ENCODE measurements around the gene CDC20. TPM values are rescaled to one million over a fixed set of nuclear protein-coding genes. Genes with fewer than 3 reads are reported as not detected.
A peak's percentile ranks its signal among the peaks of the same experiment; 100 is the strongest.

The CDC20 gene
- total RNA-seq, 1 experiment from 2014 or later: 204 TPM

DNA sequence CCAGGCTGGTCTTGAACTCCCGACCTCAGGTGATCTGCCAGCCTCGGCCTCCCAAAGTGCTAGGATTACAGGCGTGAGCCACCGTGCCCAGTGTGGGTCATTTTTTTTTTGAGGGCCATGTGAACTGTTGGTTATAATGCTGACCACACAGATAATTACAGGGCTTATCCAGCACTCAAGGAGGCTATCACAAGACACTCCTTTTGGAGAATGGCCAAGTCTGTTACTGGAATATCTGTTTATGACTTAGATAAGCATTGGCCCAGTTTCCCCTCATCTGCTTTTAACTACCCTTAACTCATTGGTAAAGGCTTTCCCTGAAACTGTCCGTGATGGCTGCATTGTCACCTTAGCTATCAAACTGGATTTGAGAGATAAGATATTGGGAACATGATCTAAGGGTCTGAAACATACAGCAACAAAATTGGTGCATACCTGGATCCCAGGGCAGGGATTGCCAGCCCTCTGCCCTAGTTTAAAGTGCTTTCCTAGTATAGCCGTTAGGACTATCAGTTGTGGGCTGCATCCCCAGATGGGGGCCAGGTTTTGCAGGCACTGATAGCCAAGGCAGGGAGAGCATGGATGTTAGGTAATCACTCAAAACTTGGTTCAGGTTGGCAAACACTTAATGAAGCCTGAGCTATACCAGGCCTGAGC is 46.6 kb downstream of the CDC20 start:
- no peaks in the 10 kb centered on the region for H3K27me3 Mint-ChIP-seq (ENCODE audit: insufficient read depth, unreplicated experiment)
- H3K36me3 Mint-ChIP-seq (ENCODE audit: insufficient read depth, unreplicated experiment): peaks cover 72% of the 10 kb centered on the region
- ChIA-PET CTCF (interaction anchor here (0.7 to 2.6 kb wide), 2 partner anchors 137 to 179 kb away, joined by 4 to 9 read pairs; no protein-coding TSS in a partner anchor), POLR2A (interaction anchor here (1.4 kb wide), 1 partner anchor 14 kb away, joined by 3 read pairs; no protein-coding TSS in a partner anchor)
- no peaks in the 10 kb centered on the region for H3K9me3 Mint-ChIP-seq (ENCODE audit: unreplicated experiment)
- H3K4me1 Mint-ChIP-seq (ENCODE audit: insufficient read depth, unreplicated experiment): peaks cover 12% of the 10 kb centered on the region
- intact Hi-C loops (cut with micrococcal nuclease): no loop called here
- H3K27ac Mint-ChIP-seq (ENCODE audit: low read depth, unreplicated experiment): no peak overlapping the region
- H3K4me3 Mint-ChIP-seq (ENCODE audit: unreplicated experiment): no peak overlapping the region
- BruUV-seq (replicated peaks): no TSS peak
- DNase-seq (ENCODE audit: unreplicated experiment): no peak
- TF ChIP-seq, protein P1, sequence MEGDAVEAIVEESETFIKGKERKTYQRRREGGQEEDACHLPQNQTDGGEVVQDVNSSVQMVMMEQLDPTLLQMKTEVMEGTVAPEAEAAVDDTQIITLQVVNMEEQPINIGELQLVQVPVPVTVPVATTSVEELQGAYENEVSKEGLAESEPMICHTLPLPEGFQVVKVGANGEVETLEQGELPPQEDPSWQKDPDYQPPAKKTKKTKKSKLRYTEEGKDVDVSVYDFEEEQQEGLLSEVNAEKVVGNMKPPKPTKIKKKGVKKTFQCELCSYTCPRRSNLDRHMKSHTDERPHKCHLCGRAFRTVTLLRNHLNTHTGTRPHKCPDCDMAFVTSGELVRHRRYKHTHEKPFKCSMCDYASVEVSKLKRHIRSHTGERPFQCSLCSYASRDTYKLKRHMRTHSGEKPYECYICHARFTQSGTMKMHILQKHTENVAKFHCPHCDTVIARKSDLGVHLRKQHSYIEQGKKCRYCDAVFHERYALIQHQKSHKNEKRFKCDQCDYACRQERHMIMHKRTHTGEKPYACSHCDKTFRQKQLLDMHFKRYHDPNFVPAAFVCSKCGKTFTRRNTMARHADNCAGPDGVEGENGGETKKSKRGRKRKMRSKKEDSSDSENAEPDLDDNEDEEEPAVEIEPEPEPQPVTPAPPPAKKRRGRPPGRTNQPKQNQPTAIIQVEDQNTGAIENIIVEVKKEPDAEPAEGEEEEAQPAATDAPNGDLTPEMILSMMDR (IDR thresholded peaks at IDR 0.05; ENCODE audit: unreplicated experiment): no peak

GRCh38 chr1:43405876-43406234 is 47.1 kb downstream of the CDC20 start:
- DNase-seq (ENCODE audit: unreplicated experiment): no peak
- Mint-ChIP-seq H3K27me3 (ENCODE audit: insufficient read depth, unreplicated experiment) (no peaks in the 10 kb centered on the region), H3K36me3 (ENCODE audit: insufficient read depth, unreplicated experiment) (peaks cover 77% of the 10 kb centered on the region), H3K4me1 (ENCODE audit: insufficient read depth, unreplicated experiment) (peaks cover 12% of the 10 kb centered on the region), H3K9me3 (ENCODE audit: unreplicated experiment) (no peaks in the 10 kb centered on the region), H3K4me3 (ENCODE audit: unreplicated experiment) (no peak overlapping the region), H3K27ac (ENCODE audit: low read depth, unreplicated experiment) (no peak overlapping the region)
- ChIA-PET CTCF (interaction anchor here (0.6 to 2.6 kb wide), 3 partner anchors 29 to 179 kb away, joined by 3 to 9 read pairs (median 4); no protein-coding TSS in a partner anchor), POLR2A (interaction anchor here (0.7 to 1.4 kb wide), 2 partner anchors 15 to 60 kb away, joined by 3 to 5 read pairs; no protein-coding TSS in a partner anchor)
- no TSS peak for BruUV-seq (replicated peaks)
- TF ChIP-seq, protein P1 (IDR thresholded peaks at IDR 0.05; ENCODE audit: unreplicated experiment): no peak
- intact Hi-C loops (cut with micrococcal nuclease): no loop called here

- no TSS peak for BruUV-seq (replicated peaks)
- H3K36me3 Mint-ChIP-seq (ENCODE audit: insufficient read depth, unreplicated experiment): peaks cover 80% of the 10 kb centered on the region
- intact Hi-C loops (cut with micrococcal nuclease): loop anchor here (10.0 kb wide), 1 partner anchor 496 kb away; no protein-coding TSS in a partner anchor
- DNase-seq (ENCODE audit: unreplicated experiment): no peak
- POLR2A ChIA-PET: no interaction called here
- TF ChIP-seq, protein P1 (IDR thresholded peaks at IDR 0.05; ENCODE audit: unreplicated experiment): no peak
- no peaks in the 10 kb centered on the region for H3K27me3 Mint-ChIP-seq (ENCODE audit: insufficient read depth, unreplicated experiment)
- CTCF ChIA-PET: no interaction called here
- no peak overlapping the region for H3K4me3 Mint-ChIP-seq (ENCODE audit: unreplicated experiment)
- no peaks in the 10 kb centered on the region for H3K4me1 Mint-ChIP-seq (ENCODE audit: insufficient read depth, unreplicated experiment)
- no peak overlapping the region for H3K27ac Mint-ChIP-seq (ENCODE audit: low read depth, unreplicated experiment)
- no peaks in the 10 kb centered on the region for H3K9me3 Mint-ChIP-seq (ENCODE audit: unreplicated experiment)
Measured at GRCh38 chr1:43410571-43410970, 51.8 kb downstream of the CDC20 start.

Small RNA genes within 50 kb of the gene (microRNA-seq; reads per million reads assigned to microRNA genes)
- 5.4 reads per million, percentile 38 among the genes with 10 or more reads in this experiment for gene MIR6734

Other genes with a start within 250 kb of the CDC20 start
- gene EBNA1BP2, start 186.7 kb upstream of the CDC20 start, total RNA-seq (2022): 159 and 171 TPM in 2 replicates
- 0.17 and 0.44 TPM in 2 replicates for gene CFAP57, start 186.7 kb upstream of the CDC20 start, total RNA-seq (2022)
- gene TMEM125, start 89.0 kb upstream of the CDC20 start, total RNA-seq (2022): 3.1 and 3.8 TPM in 2 replicates
- 0.91 and 1.6 TPM in 2 replicates for gene C1orf210, start 73.4 kb upstream of the CDC20 start, total RNA-seq (2022)
- gene TIE1, start 58.0 kb upstream of the CDC20 start, total RNA-seq (2022): not detected in 2 replicates
- gene MPL, start 21.2 kb upstream of the CDC20 start, total RNA-seq (2022): not detected in 2 replicates
- 86.0 and 99.9 TPM in 2 replicates for gene ELOVL1, start 9.0 kb downstream of the CDC20 start, total RNA-seq (2022)
- 52.0 and 61.6 TPM in 2 replicates for gene MED8, start 30.8 kb downstream of the CDC20 start, total RNA-seq (2022)
- 65.3 and 67.4 TPM in 2 replicates for gene SZT2, start 30.9 kb downstream of the CDC20 start, total RNA-seq (2022)
- gene HYI, start 95.0 kb downstream of the CDC20 start, total RNA-seq (2022): 14.5 and 23.0 TPM in 2 replicates
- 67.2 and 87.1 TPM in 2 replicates for gene PTPRF, start 171.9 kb downstream of the CDC20 start, total RNA-seq (2022)

All from MCF 10A (cell line).